ENCODE results near the gene AKT1.
"Not testable (repeated sequence)": the region's sequence is repeated elsewhere in the genome, so short reads cannot be mapped to it uniquely, and the experiment has no call there.

The AKT1 gene

DNA sequence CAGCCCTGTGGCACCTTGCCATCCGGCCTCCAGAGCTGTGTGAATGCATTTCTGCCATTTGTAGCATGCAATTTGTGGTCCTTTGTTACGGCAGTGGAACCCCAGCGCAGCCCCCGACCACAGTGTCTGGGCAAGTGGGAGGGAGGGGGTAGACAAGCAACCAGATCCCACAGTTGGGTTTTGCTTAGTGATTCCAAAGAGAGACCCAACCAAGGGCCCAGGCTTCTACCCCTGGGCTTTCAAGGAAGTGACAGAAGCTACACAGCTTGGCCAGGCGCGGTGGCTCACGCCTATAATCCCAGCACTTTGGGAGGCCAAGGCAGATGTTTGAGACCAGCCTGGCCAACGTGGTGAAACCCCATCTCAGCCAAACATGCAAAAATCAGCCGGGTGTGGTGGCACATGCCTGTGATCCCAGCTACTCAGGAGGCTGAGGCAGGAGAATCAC lies 23.2 kb upstream of the AKT1 start:
- no peak for DNase-seq (ENCODE audit: low read depth)

DNA sequence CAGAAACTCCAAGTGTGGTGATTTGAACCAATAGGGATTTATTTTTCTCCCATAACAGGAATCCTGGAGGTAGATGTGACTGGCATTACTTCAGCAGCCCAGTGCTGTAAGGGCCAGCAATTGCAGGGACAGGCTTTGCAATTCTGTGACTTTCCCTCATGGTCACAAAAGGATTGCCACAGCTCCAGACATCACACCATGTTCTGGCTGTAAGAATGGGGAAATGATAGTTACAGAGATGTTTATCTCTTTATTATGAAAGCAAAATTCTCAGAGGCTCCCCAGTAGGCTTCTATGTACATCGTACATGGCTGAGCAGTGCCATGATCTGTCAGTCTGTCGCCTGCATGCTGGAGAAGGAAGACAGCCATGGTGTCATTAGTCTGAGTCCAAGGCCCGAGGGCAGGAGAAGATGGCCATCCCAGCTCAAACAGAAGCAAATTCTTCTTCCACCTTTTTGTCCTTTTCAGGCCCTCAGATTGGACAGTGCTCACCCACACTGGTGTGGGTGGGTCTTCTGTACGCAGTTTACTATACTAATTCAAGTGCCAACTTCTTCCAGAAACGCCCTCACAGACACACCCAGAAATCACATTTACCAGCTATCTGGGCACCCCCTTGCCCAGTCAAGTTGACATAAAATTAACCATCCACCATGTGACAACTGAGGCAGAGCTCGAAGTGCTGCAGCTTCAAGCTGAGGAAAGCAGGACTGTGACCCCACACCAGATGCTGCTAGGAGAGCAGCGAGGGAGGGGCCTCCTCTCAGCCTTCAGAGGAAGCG lies 22.6 kb upstream of the AKT1 start:
- DNase-seq (ENCODE audit: low read depth): no peak

DNA sequence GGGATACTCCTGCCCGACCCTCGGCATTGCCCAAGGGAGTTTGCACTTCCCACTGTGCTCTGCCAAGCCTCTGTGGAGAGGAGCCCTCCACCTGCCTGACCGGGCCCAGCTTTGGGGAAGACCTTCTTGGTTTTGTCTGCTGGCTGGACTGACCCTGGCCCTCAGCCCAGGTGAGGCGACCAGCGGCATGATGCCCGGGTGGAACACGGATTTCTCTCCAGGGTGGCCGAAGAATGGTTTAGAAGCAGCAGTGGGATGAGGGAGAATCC lies 21.0 kb upstream of the AKT1 start:
- no peak for DNase-seq (ENCODE audit: low read depth)

DNA sequence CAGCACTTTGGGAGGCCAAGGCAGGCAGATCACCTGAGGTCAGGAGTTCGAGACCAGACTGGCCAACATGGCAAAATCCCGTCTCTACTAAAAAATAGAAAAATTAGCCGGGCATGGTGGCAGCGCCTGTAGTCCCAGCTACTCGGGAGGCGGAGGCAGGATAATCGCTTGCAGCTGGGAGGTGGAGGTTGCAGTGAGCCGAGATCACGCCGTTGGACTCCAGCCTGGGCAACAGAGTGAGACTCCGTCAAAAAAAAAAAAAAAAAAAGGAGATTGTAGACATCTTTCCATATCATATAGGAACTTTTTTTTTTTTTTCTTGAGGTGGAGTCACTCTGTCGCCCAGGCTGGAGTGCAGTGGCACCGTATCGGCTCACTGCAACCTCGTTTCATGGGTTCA lies 19.2 kb upstream of the AKT1 start:
- DNase-seq (ENCODE audit: low read depth): not testable (repeated sequence)

DNA sequence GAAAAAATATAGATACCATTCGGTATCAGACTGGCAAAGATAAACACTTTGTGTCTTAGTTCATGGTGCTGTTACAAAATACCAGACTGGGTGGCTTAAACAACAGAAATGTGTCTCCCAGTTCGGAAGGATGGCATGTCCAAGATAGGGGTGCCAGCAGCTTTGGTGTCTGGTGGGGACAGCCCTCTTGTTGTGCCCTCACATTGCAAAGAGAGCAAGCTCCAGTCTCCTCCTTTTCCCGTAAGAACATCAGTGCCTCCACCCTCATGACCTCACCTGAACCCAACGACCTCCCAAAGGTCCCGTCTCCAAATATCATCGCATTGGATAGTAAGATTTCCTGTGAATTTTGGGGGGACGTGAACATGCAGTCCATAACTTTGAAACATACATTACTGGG lies 17.7 kb upstream of the AKT1 start:
- DNase-seq (ENCODE audit: low read depth): no peak

DNA sequence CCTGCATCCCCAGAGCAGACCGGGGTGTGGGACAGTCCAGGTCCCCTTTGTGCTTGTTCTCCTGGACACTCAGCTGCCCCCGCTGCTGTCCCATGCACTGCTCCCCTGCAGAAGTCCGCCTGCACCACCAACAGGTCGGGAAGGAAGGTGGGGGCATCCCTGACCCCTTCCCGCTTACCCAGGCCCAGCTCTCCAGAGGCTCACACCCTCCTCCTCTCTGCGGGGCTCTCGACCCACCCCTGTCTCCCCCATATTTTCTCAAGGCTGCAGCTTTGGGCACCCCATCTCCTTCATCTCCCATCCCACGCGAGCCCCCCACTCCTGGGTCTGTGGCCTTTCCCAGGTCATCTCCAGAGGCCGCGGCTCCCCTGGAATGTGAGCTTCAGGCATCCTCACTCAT lies 14.8 kb upstream of the AKT1 start:
- DNase-seq (ENCODE audit: low read depth): no peak

DNA sequence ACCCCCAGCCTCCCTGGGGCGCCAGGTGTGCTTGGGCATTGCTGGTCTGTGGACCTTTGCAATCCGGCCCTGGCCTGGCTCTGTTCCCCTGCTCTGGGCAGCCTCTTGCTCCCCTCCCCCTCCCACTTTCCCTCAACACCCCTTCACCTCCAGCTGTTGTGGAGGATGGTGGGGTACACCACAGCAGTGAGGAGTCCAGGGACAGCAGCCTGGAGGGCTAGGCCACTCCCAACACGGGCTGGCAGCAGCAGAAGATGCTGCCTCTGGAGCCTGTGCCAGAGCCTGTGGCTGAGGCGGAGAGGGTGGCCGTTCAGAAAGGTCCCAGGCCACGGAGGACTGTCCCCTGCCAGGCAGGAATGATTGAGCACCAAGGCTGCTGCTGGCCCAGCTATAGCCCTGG lies 12.9 kb upstream of the AKT1 start:
- DNase-seq (ENCODE audit: low read depth): no peak

DNA sequence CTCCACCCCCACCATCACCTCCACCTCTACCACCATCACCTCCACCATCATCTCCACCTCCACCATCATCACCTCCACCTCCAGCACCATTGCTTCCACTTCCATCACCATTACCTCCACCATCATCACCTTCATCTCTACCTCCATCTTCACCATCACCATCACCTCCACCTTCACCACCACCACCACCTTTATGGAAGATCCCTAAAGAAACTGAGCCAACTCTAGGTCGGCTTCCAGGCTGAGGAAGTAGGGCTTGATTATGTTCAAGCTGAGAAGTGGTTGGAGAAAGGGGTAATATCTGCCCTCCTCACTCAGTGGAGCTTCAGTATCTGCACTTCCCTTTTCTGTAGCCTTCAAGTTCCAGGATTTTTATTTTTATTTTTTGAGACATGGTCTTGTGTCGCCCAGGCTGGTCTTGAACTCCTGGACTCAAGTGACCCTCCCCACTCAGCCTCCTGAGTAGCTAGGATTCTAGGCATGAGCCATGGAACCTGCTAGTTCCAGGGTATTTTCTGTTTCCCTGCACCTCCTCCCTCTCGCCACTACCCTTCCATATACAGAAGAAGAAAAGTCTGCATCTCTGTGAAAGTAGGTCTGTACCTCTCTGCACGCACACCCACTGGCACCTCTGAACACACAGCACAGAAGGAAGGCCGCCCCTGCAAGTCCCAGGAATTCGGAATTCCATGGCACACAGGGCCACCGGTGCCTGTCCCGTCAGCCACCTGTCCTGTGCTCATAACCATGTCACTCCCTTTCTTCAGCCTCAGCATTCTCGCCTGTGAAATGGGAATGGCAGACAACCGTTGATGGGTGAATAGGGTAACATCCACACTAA lies 11.3 kb upstream of the AKT1 start:
- DNase-seq (ENCODE audit: low read depth): no peak

DNA sequence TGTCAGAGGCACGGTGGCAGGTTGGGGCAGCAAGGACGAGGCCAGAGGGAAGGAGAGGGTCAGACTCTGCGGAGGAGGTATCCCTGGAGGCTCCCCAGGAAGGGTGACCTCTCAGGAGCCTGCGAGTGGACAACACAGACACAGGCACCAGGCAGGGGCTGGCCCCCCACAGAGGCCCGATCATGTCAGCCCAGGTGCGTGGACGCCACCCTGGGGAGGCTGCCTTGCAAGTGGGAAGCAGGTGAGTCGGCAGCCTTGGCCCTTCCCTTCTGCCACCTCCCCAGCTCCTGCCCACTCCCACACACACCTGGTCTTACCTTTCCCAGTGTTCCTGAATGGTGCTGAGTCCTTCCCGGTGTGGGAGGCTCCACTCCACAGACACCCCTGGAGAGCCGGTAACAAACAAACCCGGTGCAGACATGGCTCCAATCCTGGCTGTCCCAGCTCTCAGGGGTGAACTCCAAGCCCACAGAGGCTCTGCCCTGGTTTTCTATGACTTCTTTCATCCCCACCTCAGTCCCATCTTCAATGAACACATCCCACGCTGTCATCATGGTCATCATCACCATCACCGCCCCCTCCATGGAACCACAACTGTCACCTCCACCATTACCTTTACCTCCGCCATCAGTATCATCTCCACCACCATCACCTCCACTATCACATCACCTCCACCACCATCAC lies 10.5 kb upstream of the AKT1 start:
- no peak for DNase-seq (ENCODE audit: low read depth)

DNA sequence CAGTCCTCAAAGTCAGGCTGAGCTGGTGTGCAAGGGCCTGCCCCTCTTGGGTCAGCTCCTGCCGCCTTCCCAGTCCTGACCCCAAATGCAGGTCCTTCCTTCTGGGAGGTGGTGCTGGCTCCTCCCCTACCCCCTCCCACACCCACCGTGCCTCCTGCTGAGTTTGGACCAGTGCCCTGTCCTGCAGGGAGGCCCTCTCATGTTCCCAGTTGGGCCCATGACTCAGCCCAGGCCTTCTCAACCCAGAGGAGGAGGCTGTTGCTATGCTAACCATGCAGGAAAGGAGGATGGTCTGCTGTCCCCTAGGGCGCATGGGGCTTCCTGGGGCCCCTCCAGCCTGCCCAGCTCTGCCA lies 9.8 kb upstream of the AKT1 start:
- no peak for DNase-seq (ENCODE audit: low read depth)

DNA sequence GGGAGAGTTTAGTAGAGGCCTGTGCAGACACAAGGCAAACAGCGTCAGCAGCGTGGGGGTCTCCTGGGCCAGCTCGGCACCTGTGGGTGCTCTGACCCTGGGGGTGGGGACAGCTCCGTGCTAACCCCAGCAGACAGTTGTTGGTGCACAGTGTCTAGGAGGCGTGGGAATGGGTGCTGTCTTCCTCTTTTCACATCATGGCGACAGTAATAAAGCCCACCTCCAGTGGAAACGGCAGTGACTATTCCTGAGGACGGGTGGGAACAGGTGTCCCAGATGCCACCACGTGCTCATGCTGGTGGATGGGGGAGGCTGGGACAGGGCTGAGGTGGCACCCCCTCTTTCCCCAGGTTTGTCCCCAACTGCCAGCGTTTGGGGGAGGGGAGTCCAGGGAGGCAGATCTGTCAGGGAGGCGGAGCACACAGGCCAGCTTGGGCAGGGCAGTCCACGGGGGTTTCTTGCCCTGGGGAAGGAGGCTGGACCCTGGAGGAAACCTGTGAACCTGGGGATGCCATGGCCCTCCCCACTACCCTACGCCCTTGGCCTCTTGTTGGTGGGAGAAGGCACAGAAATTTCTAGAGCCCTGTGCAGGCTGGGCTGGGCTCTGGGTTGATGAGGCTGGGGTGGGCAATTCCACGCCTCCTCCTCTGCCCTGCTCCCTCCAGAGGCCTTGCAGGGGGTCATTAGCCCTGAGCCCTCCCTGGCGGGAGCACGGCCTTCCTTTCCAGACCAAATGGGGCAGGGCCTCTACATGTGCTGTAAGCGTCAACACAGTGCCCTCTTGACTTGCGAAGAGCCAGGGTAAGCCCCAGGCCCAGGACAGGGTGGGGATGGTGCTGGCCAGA lies 9.2 kb upstream of the AKT1 start:
- no peak for DNase-seq (ENCODE audit: low read depth)

DNA sequence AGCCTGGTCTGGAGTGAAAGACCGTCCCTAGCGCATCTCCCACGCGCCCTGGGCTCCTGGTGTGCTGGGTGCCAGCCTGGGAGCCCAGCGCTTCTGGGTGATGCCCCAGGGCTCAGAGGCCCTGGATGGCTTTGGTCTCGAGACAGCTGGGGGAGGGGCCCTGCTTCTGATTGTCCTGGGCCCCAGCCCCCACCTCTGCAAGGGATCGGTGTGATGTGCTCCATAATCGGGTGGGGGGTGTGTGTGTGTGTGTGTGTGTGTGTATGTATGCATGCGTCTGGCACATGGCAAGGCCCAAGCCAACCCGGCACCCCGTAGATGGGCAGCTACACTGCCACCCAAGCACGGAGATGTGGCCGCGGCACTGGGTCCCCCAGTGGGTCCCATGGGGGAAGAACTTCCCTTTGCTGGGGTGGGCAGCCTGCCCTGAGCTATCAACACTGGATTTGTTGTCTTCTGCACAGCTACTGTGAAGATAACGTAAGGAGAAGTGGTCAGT lies 8.4 kb upstream of the AKT1 start:
- no peak for DNase-seq (ENCODE audit: low read depth)

DNA sequence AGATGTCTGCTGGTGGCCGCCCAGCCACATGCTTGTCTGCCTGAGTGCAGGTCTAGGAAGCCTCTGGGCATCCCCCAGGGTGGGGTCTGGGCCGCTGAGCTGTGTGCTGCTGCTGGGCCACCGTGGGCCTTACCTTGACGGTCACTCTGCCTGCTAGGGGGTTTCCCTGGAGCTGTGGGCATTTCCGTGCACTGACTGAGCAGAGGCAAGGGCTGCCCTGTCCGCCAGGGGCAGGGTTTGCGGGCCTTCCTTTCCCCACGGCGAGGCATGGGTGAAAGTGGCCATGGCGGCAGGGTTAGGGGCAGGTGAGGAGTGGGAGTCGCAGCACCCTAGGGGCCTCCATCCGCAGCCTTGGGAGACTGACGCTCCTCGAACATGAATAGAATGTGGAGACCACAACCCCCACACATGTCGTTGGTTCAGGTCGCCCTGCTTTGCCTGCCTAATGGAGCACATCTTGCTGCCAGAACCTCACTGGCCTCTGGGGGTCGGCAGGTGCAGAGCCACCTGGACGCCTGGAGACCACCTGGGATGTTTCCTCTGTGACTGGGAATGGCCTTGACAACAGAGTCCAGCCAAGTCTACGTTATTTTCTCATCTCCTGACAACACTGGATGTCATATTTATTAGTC lies 7.8 kb upstream of the AKT1 start:
- no peak for DNase-seq (ENCODE audit: low read depth)

DNA sequence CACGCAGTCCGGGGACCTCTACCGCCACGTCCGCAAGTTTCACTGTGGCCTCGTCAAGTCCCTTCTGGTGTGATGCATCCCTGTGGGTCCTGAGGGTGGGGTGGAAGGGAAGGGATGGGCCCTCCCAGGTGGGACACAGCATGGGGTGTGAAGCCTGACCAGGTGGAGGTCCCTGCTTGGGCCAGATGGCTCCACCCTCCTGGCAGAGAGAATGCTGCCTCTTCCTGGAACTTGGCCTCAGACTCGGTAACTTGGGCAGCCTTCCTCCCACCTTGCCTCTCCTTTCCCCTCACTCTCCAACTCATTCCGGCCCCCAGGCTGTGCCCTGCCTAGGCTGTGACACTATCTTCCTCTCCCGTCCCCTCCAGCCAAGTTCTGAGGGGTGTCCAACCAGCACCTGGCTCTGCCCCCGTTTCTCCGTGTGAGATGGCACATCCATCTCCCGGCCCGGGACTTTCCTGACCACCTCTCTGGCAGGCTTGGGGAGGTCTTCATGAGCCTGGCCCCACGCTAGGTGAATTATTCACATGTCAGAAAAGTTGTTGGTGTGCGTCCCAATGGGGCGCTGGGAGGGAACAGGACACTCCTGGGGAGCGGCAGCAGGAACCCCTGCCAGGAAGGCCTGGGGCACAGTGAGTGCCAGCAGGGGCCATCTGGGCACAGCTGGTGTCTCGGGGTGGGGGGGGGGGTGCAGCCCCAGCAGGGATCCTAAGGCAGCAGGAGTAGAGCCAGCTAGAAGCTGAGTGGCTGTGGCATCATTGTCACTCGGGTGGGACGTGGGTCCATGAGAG lies 7.0 kb upstream of the AKT1 start:
- DNase-seq (ENCODE audit: low read depth): no peak

DNA sequence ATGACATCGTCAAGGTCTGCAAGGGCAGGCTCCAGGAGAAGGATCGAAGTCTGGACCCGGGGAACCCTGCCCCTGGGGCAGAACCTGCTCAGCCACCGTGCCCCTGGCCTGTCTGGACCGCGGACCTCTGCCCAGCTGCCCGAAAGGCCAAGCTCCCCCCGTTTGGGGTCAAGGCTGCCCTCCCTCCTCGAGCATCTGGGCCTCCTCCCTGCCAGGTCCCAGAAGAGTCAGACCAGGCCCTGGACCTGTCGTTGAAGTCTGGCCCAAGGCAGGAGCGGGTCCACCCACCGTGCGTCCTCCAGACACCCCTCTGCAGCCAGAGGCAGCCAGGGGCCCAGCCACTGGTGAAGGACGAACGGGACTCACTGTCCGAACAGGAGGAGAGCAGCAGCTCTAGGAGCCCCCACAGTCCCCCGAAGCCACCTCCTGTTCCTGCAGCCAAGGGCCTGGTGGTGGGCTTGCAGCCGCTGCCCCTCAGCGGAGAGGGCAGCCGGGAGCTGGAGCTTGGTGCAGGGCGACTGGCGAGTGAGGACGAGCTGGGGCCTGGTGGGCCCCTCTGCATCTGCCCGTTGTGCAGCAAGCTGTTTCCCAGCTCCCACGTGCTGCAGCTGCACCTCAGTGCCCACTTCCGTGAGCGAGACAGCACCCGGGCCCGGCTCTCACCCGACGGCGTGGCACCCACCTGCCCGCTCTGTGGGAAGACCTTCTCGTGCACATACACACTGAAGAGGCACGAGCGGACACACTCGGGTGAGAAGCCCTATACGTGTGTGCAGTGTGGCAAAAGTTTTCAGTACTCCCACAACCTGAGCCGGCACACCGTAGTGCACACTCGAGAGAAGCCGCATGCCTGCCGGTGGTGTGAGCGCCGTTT lies 6.2 kb upstream of the AKT1 start:
- DNase-seq (ENCODE audit: low read depth): no peak

DNA sequence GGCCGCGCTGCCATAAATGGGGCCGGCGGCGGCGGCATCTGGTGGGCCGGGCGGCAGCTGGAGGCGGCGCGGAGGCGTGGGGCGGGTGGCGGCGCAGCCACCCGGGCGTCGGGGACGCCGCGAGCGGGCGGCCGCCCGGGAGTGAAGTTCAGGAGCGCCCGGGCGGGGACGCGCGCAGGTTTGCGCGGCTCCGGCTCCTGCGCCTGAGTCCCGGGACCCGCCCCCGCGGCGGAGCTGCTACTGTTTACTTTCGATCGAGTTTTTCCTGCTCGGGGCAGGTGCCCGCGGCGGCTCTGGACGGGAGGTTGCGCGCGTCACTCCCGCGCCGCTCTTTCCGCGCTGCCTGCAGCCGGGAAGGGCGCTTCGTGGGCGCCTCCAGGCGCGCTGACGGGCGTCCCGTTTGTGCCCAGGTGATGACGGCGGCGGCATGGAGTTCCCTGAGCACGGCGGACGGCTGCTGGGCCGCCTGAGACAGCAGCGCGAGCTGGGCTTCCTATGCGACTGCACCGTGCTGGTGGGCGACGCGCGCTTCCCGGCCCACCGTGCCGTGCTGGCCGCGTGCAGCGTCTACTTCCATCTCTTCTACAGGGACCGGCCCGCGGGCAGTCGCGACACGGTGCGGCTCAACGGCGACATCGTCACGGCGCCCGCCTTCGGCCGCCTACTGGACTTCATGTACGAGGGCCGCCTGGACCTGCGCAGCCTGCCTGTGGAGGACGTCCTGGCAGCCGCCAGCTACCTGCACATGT lies 5.4 kb upstream of the AKT1 start, which contains the start of gene ZBTB42:
ZBTB42 (plus strand) TSS at position 331 of the 749 bp plus-strand sequence; CDS start at position 428, 97 bp downstream.
- DNase-seq (ENCODE audit: low read depth): no peak

DNA sequence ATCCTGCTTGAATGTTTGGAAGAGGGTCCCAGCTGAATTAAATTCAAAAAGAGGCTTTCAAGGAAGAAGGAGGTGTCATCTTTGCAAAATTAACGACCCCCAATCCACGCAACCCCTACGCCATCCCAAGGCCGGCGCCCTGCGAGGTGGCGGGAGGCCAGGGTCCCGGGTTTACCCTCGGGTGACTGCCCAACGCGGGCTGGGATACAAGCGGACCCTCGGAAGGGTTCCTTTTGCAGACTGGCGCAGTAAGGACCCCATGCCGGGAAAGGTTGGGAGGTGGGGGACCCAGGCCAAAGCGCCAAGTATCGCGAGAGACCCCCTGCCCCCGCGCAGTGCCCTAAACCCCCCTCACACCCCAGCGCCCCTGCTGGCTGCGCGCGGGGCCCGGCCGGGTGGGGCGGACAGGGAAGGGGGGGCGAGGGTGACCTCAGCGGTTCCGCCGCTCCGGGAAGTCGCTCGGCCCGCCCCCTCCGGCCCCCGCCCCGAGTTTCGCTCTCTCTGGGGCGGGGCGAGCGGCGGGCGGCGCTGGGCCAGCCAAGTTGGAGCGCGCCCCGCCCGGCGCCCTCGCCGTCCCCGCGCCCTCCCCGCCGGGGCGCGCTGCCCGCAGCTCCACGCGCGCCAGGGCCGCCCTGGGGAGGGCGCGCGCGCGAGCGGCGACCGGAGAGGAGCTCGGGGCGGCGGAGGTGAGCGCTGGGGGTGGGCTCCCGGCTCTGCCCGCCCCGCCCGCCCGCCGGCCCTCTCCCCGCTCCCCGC lies 4.6 kb upstream of the AKT1 start:
- DNase-seq (ENCODE audit: low read depth): peak; percentile 66
